C4-2B (cell line): ENCODE results near the gene SHROOM3.

Experiments used
- ZFX ChIP-seq: fragments of 450-650 bp; IDR thresholded peaks from 2 replicates; pipeline ENCODE4 v1.6.1; 2017
- TF ChIP-seq, protein P1 (sequence below): fragments of 450-650 bp; conservative IDR thresholded peaks from 2 replicates; pipeline ENCODE4 v1.5.1; 2017; ENCODE audit warnings: mild to moderate bottlenecking

DNA sequence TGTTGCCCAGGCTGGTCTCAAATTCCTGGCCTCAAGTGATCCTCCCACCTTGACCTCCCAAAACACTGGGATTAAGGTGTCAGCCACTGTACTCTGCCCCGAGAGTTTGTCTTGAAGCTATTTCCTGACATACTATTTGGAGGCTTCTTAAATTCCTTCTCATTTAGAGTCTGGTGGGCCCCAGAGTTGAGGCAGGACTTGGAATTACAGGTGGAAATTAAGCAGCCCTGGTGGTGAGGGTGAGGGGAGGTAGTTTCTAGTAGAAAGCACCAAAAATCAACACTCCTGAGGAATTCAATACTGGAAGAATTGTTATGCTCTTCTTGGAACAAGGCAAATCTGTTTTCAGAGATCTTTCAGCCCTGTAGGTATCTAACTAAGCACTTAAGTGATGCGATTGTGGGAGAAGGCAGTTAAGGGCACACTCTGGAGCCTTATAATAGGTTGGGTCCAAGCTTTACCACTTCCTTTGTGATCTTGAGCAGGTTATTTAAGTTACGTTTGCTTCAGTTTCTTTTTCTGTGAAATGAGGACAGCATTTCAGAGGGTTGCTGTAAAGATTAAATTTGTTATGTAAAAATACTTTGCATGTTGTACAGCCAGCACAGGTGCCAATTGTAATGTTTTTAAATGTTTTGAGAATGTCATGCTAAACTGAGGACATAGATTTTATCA is 262.2 kb downstream of the SHROOM3 start:
- TF ChIP-seq, protein P1, sequence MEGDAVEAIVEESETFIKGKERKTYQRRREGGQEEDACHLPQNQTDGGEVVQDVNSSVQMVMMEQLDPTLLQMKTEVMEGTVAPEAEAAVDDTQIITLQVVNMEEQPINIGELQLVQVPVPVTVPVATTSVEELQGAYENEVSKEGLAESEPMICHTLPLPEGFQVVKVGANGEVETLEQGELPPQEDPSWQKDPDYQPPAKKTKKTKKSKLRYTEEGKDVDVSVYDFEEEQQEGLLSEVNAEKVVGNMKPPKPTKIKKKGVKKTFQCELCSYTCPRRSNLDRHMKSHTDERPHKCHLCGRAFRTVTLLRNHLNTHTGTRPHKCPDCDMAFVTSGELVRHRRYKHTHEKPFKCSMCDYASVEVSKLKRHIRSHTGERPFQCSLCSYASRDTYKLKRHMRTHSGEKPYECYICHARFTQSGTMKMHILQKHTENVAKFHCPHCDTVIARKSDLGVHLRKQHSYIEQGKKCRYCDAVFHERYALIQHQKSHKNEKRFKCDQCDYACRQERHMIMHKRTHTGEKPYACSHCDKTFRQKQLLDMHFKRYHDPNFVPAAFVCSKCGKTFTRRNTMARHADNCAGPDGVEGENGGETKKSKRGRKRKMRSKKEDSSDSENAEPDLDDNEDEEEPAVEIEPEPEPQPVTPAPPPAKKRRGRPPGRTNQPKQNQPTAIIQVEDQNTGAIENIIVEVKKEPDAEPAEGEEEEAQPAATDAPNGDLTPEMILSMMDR: no peak
- TF ChIP-seq ZFX: no peak
